Measurements from ENCODE around the gene SPANXN5. TPM values are rescaled to one million over a fixed set of nuclear protein-coding genes. Genes with fewer than 3 reads are reported as not detected.
"Not testable (repeated sequence)": the region's sequence is repeated elsewhere in the genome, so short reads cannot be mapped to it uniquely, and the experiment has no call there.

Gene SPANXN5
- polyA plus RNA-seq (2011; rRNA removed): 0.07 TPM in 1 of 2 replicates, not detected in the other
- polyA plus RNA-seq (2012; cell fraction: cytosol; rRNA removed): 0.03 and 0.04 TPM in 2 replicates
- polyA plus RNA-seq (2012; cell fraction: nucleus; rRNA removed): not detected in 2 replicates
- not detected in 3 replicates for polyA plus RNA-seq (2017; fragmentation: RNase III; extraction: RNeasy Plus Mini Kit Qiagen cat#74134 plus additional on column Dnase treatment)
- not detected in 2 replicates for polyA minus RNA-seq (2011; rRNA and poly(A)+ RNA removed)

GRCh38 chrX:52797327-52797726 is at the start of gene SPANXN5:
SPANXN5 (minus strand) TSS chrX:52797427; CDS start chrX:52797348, 79 bp downstream.
- not testable (repeated sequence) for H3K27ac ChIP-seq

GRCh38 chrX:52843619-52844018 is 46.4 kb upstream of the SPANXN5 start:
- H3K27ac ChIP-seq; H3K4me1 ChIP-seq; H3K9me3 ChIP-seq; H3K4me3 ChIP-seq; H3K4me2 ChIP-seq; DNase-seq (ENCODE audit: low read depth in 1 of 2, low spot score in 1 of 2); ATAC-seq; CTCF ChIA-PET; POLR2A ChIA-PET; FAIRE-seq: not testable (repeated sequence)
- 44% methylated on average over 3 of the region's 3 CpGs for WGBS (ENCODE audit: missing lambda C conversion rate)

More at GRCh38 chrX:52797327-52797726, at the start of gene SPANXN5:
- H3K4me1 ChIP-seq, CTCF ChIA-PET, POLR2A ChIA-PET, H3K4me2 ChIP-seq, H3K9me3 ChIP-seq, FAIRE-seq, ATAC-seq, H3K4me3 ChIP-seq: not testable (repeated sequence)
- peak in 1 of 2 experiments; percentile 4 for DNase-seq (ENCODE audit: low read depth in 1 of 2, low spot score in 1 of 2)
- 45% methylated on average over 2 of the region's 2 CpGs for WGBS (ENCODE audit: missing lambda C conversion rate)

- ChIA-PET CTCF (no interaction called here), POLR2A (no interaction called here)
- ATAC-seq: no peak
- Histone ChIP-seq H3K9me3 (no peaks in the 10 kb centered on the region), H3K4me3 (no peak overlapping the region), H3K4me1 (no peaks in the 10 kb centered on the region), H3K4me2 (no peak overlapping the region), H3K27ac (no peak overlapping the region)
- TF ChIP-seq KDM1A (IDR thresholded peaks at IDR 0.05; ENCODE audit: low read depth): no peak
- no peak for TF ChIP-seq BCL3 (IDR thresholded peaks at IDR 0.05)
- TF ChIP-seq HES2 (IDR thresholded peaks at IDR 0.05): no peak
- no peak for TF ChIP-seq FOSL2 (IDR thresholded peaks at IDR 0.05)
- TF ChIP-seq FOSL2 (CRISPR knock-in tag; IDR thresholded peaks at IDR 0.05): no peak
- no peak for TF ChIP-seq JUN (IDR thresholded peaks at IDR 0.05)
- no peak for TF ChIP-seq ZFP36 (IDR thresholded peaks at IDR 0.05; ENCODE audit: borderline replicate concordance, partially characterized antibody)
- TF ChIP-seq MAFK (IDR thresholded peaks at IDR 0.05; ENCODE audit: partially characterized antibody): no peak
- no peak for TF ChIP-seq HOXB13 (CRISPR knock-in tag; IDR thresholded peaks at IDR 0.05; ENCODE audit: low read depth)
- no peak for TF ChIP-seq REST (IDR thresholded peaks at IDR 0.05)
- TF ChIP-seq FOSB (CRISPR knock-in tag; IDR thresholded peaks at IDR 0.05): no peak
- peak; percentile 97 for FAIRE-seq
- 17% methylated on average over 2 of the region's 2 CpGs for WGBS (ENCODE audit: missing lambda C conversion rate)
- DNase-seq (ENCODE audit: low read depth in 1 of 2, low spot score in 1 of 2): peak in 1 of 2 experiments; percentile 2
Observed at GRCh38 chrX:52839137-52839536, 41.9 kb upstream of the SPANXN5 start.

GRCh38 chrX:52830551-52830950 is 33.3 kb upstream of the SPANXN5 start:
- 7% methylated on average over 2 of the region's 3 CpGs for WGBS (ENCODE audit: missing lambda C conversion rate)
- TF ChIP-seq RAD21 (conservative IDR thresholded peaks at IDR 0.05 in 1 of 2, IDR thresholded peaks at IDR 0.05 in 1 of 2) (no peak), JUN (IDR thresholded peaks at IDR 0.05) (no peak), E2F6 (IDR thresholded peaks at IDR 0.05; ENCODE audit: borderline replicate concordance, low read depth) (no peak), BHLHE40 (IDR thresholded peaks at IDR 0.05; ENCODE audit: low read depth, low read length) (no peak), HOXB13 (CRISPR knock-in tag; IDR thresholded peaks at IDR 0.05; ENCODE audit: low read depth) (no peak), ZC3H11A (IDR thresholded peaks at IDR 0.05) (no peak), SMC3 (IDR thresholded peaks at IDR 0.05) (no peak)
- no peak overlapping the region for H3K27ac ChIP-seq
- no peaks in the 10 kb centered on the region for H3K9me3 ChIP-seq
- ChIA-PET CTCF (no interaction called here), POLR2A (no interaction called here)
- H3K4me2 ChIP-seq: no peak overlapping the region
- ATAC-seq: no peak
- no peak overlapping the region for H3K4me3 ChIP-seq
- no peak for FAIRE-seq
- no peaks in the 10 kb centered on the region for H3K4me1 ChIP-seq
- DNase-seq (ENCODE audit: low read depth in 1 of 2, low spot score in 1 of 2): no peak
